ENCODE results near the gene CAMP.

CAMP gene

DNA sequence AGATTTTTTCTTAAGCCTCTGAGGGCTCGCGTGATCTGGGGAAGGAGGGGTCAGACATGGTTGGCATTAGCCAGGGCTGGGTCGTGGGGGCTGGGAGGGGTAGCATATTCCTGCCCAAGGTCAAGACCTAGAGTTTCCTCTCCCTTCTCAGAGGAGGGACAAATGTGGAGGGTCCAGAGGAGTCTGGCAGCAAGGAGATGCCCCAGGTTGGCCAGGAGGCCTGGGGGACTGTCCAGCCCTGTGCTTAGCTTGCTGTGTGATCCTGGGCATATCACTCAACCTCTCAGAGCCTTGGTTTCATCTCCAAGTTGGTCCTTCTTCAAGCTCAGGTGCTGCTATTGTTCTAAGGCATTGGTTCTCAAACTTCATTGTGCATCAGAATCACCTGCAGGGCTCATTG, 9.1 kb upstream of the CAMP start:
- DNase-seq = no peak

DNA sequence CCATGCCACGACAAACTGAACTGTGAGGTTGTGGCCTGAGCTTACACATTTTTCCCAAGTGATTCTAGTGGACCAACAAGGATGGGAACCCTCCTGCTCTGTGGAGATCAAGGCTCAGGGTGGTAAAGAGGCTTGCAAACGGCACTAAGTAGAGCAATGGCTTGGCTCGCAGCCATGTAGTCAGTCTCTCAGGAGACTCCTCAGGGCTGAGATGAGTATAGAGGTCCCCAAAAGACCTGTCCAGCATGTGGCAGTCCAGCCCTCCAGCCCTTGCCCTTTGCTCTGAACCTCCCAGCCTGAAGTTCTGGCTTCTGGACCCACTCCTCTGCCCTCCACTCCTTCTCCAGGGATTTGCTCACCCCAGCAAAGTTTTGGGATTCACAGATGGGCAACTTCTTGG, 8.3 kb upstream of the CAMP start:
- DNase-seq = no peak

- no peak for DNase-seq
Measured at GRCh38 chr3:48215466-48215865, 7.8 kb upstream of the CAMP start.

DNA sequence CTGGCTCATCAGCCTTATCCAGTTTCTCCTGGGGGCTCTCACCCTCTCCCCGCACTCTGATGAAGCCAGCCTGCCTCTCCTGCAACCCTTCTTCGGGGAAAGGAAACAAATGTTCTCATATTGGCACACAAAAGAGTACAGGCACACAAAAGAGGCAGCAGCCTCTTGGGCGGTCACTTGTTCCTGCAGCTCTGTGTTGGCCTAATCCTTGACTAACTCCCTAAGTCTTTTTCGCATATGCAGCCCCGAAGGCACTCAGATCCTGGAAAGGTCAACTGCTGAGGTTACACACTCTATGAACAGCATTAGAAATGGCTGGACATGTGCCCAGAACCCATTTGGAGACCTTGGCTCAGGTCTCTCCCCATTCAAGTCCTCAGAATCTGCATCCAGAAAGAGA, 7.4 kb upstream of the CAMP start:
- DNase-seq = no peak

DNA sequence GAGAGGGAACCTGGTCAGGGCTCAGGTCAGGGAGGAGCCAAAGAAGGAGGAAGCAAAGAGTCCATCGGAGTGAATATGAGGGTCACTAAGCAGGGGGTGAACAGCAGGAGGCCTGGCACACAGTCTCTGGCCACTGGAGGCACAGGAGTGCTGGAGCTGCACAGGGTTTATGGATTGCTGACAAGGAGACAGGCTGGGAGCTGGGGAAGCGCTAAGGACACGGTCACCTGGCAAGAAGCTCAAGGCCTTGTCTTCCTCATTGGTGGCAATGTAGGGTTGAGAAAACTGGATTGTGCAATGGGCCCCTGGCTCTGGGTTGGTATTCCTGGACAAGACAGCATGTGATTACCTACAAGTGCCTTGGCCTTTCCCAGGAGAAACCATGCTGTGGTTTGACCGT, 5.8 kb upstream of the CAMP start:
- DNase-seq = no peak

DNA sequence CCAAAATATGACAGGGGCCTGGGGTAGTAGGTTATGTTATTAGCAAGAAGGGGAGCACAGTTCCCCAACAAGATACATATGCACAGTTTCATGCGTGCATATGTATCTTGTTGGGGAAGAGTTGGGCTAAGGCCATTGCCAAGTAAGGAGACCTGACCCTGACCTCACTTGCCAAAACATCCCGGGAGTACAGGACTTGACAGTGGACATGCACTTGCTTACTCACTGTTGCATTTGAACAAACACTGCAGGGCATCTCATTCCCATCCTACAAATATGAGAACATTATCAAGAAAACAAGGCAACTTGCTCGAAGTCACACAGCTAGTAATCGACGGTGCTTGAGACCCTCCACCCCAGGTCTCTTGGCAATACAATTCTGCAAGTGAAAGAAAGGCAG, 4.8 kb upstream of the CAMP start:
- no peak for DNase-seq

GRCh38 chr3:48219543-48219942, 3.8 kb upstream of the CAMP start:
- peak; percentile 42 for DNase-seq

GRCh38 chr3:48220746-48221145, 2.5 kb upstream of the CAMP start:
- DNase-seq = no peak

GRCh38 chr3:48225587-48225986, 2.3 kb downstream of the CAMP start:
- DNase-seq = no peak

GRCh38 chr3:48226939-48227338, 3.6 kb downstream of the CAMP start:
- DNase-seq = no peak

GRCh38 chr3:48232232-48232631, 8.9 kb downstream of the CAMP start:
- no peak for DNase-seq

GRCh38 chr3:48232734-48233133, 9.4 kb downstream of the CAMP start:
- peak; percentile 71 for DNase-seq

- DNase-seq = no peak
Measured at GRCh38 chr3:48233542-48233941, 10.2 kb downstream of the CAMP start.

GRCh38 chr3:48236531-48236930, 13.2 kb downstream of the CAMP start:
- DNase-seq = no peak

DNA sequence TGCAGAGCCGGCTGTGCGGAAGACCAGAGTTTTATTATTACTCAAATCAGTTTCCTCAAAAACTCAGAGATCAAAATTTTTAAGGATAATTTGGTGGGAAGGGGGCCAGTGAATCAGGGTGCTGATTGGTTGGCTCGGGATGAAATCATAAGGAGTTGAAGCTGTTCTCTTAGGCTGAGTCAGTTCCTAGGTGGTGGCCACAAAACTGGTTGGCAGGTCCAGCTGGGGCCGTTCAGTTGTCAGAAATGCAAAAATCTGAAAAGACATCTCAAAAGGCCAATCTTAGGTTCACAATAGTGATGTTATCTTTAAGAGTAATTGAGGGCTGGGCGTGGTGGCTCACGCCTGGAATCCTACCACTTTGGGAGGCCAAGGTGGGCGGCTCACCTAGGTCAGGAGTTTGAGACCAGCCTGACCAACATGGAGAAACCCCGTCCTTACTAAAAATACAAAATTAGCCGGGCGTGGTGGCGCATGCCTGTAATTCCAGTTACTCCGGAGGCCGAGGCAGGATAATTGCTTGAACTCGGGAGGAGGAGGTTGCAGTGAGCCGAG, 15.3 kb downstream of the CAMP start:
- DNase-seq = no peak

GRCh38 chr3:48240000-48240963, 17.0 kb downstream of the CAMP start:
- DNase-seq = no peak

DNA sequence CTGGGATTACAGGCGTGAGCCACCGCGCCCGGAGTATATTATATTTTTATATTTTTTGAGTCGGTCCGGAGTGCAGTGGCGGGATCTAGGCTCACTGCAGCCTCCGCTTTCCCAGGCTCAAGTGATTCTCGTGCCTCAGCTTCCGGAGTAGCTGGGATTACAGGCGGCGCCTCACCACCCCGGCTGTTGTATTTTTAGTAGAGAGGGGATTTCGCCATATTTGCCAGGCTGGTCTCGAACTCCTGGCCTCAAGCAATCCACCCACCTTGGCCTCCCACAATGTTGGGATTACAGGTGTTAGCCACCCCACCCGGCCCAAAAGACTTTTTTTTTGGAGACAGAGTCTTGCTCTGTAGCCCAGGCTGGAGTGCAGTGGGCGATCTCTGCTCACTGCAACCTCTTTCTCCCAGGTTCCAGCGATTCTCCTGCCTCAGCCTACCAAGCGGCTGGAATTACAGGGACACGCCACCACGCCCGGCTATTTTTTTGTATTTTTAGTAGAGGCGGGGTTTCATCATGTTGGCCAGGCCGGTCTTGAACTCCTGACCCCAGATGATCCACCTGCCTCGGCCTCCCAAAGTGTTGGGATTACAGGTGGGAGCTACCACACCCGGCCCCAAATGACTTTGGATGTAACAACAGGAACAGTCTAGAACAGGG, 18.6 kb downstream of the CAMP start:
- DNase-seq = peak; percentile 14

DNA sequence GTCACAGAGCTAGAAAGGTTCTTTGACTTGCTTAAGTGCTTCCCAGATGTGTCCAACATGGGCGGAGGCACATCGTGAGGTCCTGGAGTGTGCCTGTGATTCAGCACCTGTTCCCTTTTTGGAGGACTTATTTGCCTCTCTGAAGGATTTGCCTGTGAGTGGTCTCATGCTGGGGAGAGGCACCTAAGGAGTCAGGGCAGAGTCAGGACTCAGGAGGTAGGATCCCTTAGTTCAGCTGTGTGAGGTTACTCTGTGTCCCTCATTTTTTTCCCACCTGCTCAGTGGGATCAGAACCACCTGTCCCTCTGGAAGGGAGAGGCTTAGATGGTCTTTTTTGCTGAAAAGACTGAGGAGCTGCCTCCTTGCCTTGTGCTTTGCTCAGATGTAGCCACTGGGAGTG, 20.6 kb downstream of the CAMP start:
- DNase-seq = no peak

DNA sequence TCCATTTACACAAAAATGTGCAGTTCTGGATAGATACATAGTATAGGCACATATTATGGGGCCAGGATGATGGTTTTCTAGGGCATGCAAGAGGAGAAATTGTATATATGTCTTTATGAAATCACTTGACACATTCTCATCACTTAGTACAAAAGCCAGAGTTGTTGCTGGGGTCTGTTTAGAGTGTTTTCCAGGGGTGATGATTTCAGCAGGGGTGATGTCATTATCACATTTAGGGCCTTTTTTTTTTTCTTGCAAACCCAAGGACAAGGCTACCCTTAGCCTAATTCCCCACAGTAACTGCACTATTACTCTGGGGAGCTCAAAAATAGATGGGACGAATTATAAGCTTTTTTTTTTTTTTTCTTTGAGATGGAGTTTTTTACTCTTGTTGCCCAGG, 21.2 kb downstream of the CAMP start:
- no peak for DNase-seq

- no peak for DNase-seq
Measured at GRCh38 chr3:48245136-48245535, 21.8 kb downstream of the CAMP start.

DNA sequence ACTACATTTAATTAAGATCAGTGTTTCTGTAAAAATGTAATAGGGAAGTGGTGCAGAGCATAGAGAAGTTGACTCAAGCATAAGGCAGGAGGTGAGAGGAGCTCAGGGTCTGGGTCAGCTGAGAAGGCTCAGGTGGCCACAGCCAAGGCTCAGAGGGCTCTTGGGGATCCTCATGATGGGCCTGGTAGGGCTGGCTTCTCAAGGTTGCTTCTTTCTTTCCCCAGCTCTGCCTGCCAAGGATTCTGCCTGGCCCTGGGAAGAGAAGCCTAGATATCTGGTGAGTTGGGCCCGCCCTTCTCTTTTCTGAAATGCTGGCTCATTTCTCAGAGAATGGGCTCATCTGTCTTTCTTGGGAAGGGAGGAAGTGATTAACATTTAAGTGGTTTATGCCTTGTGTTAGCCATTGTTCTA, 24.1 kb downstream of the CAMP start:
- peak; percentile 39 for DNase-seq

DNA sequence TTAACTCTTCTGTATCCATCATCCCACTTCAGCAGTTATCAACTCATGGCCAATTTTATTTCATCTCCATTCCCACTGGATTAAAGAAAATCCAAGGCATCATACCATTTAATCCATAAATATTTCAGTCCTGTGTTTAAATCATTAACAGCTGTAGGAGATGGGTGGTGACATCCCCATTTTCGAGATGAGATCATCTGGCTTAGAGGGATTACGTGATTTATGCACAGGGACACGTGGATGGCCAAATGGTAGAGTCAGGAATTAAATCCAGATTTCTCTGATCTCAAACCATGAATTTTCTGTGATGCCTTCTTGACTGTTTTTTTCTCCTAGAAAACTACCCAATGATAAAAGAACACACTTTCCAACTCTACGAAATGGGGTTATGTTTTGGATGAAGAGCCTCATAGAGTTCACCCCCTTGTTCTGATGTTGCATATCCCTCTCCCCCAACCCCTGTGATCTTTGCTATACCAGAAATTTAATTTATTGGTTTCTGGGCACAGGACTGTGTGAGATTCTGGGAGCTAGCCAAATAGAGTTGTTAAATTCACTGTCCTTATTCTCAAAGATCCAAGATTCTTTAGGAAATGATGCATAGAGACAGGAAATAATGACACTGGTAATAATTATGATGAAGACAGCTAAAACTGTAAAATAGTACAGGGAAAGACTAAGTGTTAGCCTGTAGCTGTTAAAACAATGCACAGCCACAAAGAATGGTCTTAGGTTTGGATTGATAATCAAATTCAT, 25.0 kb downstream of the CAMP start:
- DNase-seq = peak; percentile 45

GRCh38 chr3:48256557-48256956, 33.3 kb downstream of the CAMP start:
- no peak for DNase-seq
